HG03565 (cell line): ENCODE measurements around the gene MUC13.

ENCODE experiments used
- ATAC-seq: cut with Tn5 transposase; IDR thresholded peaks from one replicate; pipeline ENCODE4 v1.9.1; 2021; ENCODE audit warnings: mild to moderate bottlenecking, moderate library complexity; ENCODE audit not compliant: unreplicated experiment

The MUC13 gene

DNA sequence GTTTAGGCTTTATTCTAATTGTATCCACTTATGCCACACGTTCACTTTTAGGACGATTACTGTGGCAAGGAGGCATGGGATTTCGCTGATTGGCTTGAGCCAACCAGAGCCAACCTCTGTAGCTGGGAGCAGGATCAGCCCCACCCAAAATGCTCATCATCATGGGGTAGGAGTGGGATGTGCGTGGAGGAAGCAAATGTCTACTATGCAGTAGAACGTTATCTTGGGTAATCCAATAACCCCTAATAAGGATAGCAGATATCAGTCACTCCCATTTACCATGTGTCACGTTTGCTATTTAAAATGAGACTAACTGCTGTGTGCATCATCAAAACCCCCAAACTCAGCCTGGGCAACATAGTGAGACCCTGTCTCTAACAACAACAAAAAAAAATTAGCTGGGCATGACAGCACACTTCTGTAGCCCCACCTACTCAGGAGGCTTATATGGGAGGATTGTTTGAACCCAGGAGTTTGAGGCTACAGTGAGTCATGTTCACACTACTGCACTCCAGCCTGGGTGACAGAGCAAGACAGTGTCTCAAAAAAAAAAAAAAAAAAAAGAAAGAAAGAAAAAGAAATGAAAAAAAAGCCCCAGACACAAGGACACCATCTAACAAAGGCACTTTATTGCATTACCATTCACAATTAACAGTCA is 29.6 kb downstream of the MUC13 start:
- ATAC-seq, result no peak

DNA sequence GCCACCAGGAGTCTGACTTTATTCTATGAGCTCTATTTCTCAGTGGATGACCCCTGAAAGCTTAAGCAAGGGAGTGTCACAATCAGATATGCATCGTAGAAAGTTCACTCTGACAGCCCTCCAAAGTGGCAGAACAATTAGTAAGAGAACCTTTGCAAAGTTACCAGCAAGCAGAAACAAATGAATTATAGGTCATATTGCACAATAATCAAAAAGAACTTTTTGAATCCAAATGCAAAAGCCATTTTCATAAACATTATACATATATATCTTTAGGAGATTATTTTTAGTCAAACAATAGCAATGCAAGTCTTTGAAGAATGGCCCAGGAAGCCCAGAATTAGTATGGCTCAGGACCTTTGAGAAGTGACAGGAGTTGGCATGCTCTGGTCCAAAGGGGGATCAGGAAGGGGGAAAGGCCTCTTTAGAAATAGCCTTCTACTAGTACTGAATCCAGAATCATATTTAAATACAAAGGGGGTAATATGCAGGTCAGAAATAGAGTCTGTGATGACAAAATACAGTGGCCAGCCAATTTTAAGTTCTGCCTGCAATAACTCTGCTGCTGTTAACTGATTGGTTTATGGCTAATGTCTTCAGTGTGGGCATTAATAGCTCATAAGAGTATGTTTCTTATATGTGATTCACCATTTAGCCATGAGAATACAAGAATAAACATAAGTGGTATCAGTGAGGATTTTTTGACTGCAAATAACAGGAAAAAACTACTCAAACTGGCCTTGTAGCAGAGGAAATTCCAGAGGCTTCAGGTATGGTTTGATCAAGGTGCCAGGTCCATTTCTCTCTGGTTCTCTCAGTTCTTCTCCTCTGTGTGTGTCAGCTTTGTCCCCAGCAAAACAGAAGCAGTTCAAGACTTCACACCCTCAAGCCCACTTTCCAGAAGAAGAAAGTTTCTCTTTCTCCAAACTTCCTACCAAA is 30.4 kb downstream of the MUC13 start:
- no peak for ATAC-seq

DNA sequence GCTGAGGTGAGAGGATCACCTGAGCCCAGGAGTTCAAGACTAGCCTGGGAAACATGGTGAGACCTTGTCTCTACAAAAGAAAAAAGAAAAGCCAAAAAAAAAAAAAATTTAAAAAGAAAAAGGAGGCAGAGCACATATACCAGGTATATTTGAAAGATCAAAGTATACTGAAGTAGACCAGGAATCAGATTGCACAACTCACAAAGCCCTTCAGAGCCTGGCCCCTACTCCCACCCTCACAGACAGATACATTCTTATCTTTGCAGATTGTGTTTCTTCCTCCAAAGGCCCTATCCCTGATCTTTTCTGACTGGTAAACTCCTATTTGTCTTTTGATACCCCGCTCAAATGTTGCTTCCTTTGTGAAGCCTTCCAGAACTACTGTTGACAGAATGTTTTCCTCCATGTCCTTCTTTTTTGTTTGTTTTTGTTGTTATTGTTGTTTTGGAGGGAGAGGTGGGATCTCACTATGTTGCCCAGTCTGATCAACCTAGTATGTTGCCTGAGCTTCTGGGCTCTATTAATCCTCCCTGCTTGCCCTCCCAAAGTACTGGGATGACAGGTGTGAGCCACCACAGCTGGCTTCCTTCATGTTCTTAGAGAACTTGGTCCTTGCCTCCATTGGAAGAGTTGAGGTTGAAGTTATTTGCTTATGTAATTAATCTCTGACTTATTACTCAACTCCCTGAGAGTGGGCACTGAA is 37.6 kb downstream of the MUC13 start:
- ATAC-seq, result no peak

GRCh38 chr3:124895756-124896155 is 38.8 kb downstream of the MUC13 start:
- ATAC-seq, result no peak

DNA sequence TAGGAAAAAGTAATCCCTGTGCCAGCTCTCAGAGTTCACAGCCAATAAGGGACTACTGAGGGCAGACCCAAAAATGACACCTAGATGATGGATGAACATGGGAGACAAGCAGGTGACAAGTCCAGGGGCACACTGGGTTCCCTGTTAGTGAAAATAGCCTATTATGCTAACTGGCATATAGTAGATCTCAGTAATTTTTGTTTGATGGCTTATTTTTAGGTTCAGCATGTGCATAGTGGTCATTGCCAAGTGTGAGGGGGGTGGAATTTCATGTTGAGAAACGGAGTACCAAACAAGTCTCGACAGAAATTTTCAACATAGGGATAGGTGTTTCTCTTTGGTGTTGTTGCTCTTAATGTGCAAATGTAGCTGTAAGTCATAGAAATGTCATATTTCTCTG is 41.0 kb downstream of the MUC13 start:
- no peak for ATAC-seq

GRCh38 chr3:124890573-124891190 is 43.9 kb downstream of the MUC13 start:
- ATAC-seq, result no peak

GRCh38 chr3:124888482-124889441 is 45.8 kb downstream of the MUC13 start:
- ATAC-seq, result no peak

DNA sequence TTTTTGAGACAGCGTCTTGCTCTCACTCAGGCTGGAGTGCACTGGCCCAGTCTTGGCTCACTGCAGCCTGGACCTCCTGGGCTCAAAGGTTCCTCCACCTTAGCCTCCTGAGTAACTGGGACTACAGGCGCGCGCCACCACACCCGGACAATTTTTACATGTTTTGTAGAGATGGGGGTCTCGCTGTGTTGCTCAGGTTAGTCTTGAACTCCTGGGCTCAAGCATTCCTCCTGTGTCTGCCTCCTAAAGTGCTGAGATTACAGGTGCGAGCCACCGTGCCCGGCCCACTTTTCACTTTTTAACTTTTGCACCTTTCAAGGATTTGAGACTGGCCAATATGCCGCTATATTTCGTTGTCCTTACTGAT is 46.6 kb downstream of the MUC13 start:
- no peak for ATAC-seq

GRCh38 chr3:124887177-124887931 is 47.2 kb downstream of the MUC13 start, which contains the start of gene ITGB5:
TSS of gene ITGB5 (minus strand) at chr3:124887365. CDS start at chr3:124887000, 365 bp downstream.
- peak; percentile 40 for ATAC-seq

GRCh38 chr3:124886168-124887056 is 48.1 kb downstream of the MUC13 start:
- ATAC-seq, result peak; percentile 32

DNA sequence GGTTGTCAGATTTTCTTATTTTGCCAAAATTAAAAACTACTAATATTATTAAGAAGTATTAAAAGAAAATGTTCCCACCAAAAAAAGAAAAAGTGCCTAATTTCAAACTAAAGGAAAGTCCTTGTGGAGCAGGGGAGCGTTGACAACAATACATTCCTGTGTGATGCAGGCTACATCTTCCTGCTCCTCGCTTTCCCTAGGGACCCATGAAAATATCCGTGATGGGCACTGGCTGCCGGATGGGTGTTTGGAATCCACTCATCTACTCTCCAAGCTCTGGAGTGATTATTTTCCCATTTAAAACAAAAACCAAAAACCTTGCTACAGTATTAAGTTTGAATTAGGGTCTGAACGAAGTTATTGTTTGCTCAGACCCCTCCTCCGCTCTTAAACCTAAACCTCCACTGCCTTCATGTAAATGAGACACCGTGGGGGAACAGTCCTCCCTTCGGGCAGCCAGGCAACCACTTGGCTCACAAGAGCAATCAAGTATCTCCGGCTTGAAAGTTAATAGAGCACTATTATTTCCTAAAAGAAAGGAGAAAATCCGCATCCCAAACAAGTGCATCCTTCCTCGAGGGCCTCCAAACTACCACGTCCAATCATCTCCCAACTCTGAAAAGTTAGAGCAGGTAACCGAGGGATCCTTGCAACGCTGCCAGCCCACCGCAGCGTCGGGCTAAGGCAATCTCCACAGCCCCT is 48.9 kb downstream of the MUC13 start:
- no peak for ATAC-seq

- no peak for ATAC-seq
Measured at GRCh38 chr3:124884474-124885101, 50.0 kb downstream of the MUC13 start.

- no peak for ATAC-seq
Measured at GRCh38 chr3:124883766-124884473, 50.6 kb downstream of the MUC13 start.

DNA sequence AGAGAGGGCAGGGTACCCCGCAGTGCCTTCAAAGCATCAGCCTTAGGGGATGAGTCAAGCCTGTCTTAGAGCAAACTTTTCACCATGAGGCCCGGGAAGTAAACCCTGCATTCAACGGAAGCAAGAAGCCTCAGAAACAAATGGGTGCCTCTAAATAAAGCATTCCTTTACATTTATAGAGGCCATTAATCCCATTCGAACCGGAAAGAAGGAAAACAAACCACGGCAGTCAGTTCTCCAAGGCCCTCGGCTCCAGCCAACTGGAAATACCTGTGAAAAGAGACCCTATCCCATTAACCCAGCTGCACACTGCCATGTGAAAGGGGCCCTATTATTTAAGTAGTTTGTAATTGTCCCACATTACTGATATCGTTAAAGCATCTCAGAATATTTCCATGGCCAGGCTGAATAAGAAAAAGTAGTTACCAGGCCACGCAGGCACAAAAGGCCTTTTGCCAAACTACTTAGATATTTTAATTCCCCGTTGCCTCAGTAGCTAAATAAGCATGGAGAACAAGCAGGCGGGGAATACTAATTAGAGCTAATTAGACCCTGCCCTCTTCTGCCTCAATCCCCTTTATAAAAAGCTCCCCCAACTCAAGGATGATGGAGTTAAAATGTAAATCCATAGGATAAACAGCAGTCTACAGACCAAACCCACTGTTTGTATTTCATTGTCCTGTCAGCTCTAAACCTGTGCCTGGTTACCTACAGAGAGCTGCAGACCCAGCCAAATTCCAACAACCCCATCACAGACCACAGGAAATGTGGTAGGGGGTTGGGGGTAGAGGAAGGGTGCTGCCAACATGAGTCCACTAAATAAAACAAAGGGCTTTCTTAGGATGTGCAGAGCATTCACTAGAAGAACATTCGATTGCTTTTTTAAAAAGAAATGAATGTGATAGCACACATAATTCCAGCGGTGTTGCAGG is 51.5 kb downstream of the MUC13 start:
- no peak for ATAC-seq

- ATAC-seq, result no peak
Measured at GRCh38 chr3:124881976-124882697, 52.4 kb downstream of the MUC13 start.
